Retinal pigment epithelial cell (primary cell): ENCODE results near the gene WBP2.

Experiments
- DNase-seq: peaks from one replicate; pipeline ENCODE4 v3.0.0-alpha.2; 2010; ENCODE audit warnings: low read depth
- H3K4me3 ChIP-seq: 2 replicates; pipeline ENCODE4 v1.5.1; 2011; ENCODE audit warnings: mild to moderate bottlenecking, low read length, control low read depth, moderate library complexity
- CTCF ChIP-seq: conservative IDR thresholded peaks from 2 replicates; pipeline ENCODE4 v1.5.1; 2011; ENCODE audit warnings: low read depth, low read length, control low read depth, inconsistent platforms

WBP2 gene

GRCh38 chr17:75808905-75809621 is 46.1 kb downstream of the WBP2 start:
- no peak overlapping the region for H3K4me3 ChIP-seq
- DNase-seq: peak; percentile 96
- peak; percentile 17 for TF ChIP-seq CTCF

GRCh38 chr17:75808549-75808904 is 46.6 kb downstream of the WBP2 start:
- DNase-seq: no peak
- H3K4me3 ChIP-seq: no peak overlapping the region
- TF ChIP-seq CTCF: no peak

- no peak for DNase-seq
- no peak for TF ChIP-seq CTCF
- no peak overlapping the region for H3K4me3 ChIP-seq
Observed at GRCh38 chr17:75807861-75808260, 47.3 kb downstream of the WBP2 start.

- TF ChIP-seq CTCF: no peak
- no peak overlapping the region for H3K4me3 ChIP-seq
- DNase-seq: no peak
Observed at GRCh38 chr17:75806822-75807500, 48.2 kb downstream of the WBP2 start.

- no peak for DNase-seq
- no peak overlapping the region for H3K4me3 ChIP-seq
- no peak for TF ChIP-seq CTCF
Observed at GRCh38 chr17:75803883-75804282, 51.3 kb downstream of the WBP2 start.

GRCh38 chr17:75799402-75799801 is 55.7 kb downstream of the WBP2 start:
- H3K4me3 ChIP-seq: no peak overlapping the region
- TF ChIP-seq CTCF: no peak
- no peak for DNase-seq
